Panc1 (cell line): ENCODE data around the gene TMEM109. TPM values are rescaled to one million over a fixed set of nuclear protein-coding genes. Genes with fewer than 3 reads are reported as not detected.

Experiments
- ATAC-seq: fragments of 200-7000 bp; cut with Tn5 transposase; 2 replicates; pipeline ENCODE4 v1.9.1; 2020; ENCODE audit warnings: mild to moderate bottlenecking, moderate library complexity
- BruUV-seq: library from RNA; stranded (reverse); fragments of 400-500 nt; replicated peaks from 2 replicates; lab custom pipeline; 2021; lab: Mats Ljungman, UMichigan
- CTCF ChIA-PET: fragments of 300-600 bp; sonication (Branson Sonifier 250); formaldehyde crosslinking; loops from one replicate; lab custom pipeline; 2022; ENCODE audit warnings: antibody characterized with exemption; lab: Charles Lee
- POLR2A ChIA-PET: fragments of 300-600 bp; sonication (Branson Sonifier 250); formaldehyde crosslinking; loops from one replicate; lab custom pipeline; 2022; ENCODE audit warnings: antibody characterized with exemption; lab: Charles Lee
- DNase-seq: peaks from one replicate; pipeline ENCODE4 v3.0.0-alpha.2; 2010; ENCODE audit warnings: low read depth, low spot score
- H3K27ac ChIP-seq: 2 replicates; pipeline ENCODE4 v1.5.1; 2011; ENCODE audit warnings: mild to moderate bottlenecking, low read length, inconsistent platforms
- H3K27me3 ChIP-seq: fragments of 200-500 bp; sonication (Bioruptor generic); 2 replicates; pipeline ENCODE4 v1.6.0; 2014; ENCODE audit warnings: low read length, inconsistent platforms; ENCODE audit not compliant: control insufficient read depth, insufficient read depth
- H3K36me3 ChIP-seq: fragments of 200-500 bp; sonication (Bioruptor generic); 2 replicates; pipeline ENCODE4 v1.5.1; 2014; ENCODE audit warnings: inconsistent platforms, mild to moderate bottlenecking, low read length, moderate library complexity; ENCODE audit not compliant: control insufficient read depth, insufficient read depth
- H3K4me1 ChIP-seq: 2 replicates; pipeline ENCODE4 v1.5.1; 2011; ENCODE audit warnings: inconsistent platforms, mild to moderate bottlenecking, low read length, moderate library complexity; ENCODE audit not compliant: control insufficient read depth, insufficient read depth
- H3K4me3 ChIP-seq, 2 experiments: 2 replicates each; pipeline ENCODE4 v1.5.1; 2011 to 2012; ENCODE audit warnings: low read depth in 2 of 2, low read length in 2 of 2, mild to moderate bottlenecking in 2 of 2, inconsistent platforms in 1 of 2, moderate library complexity in 1 of 2
- H3K9me3 ChIP-seq: fragments of 200-500 bp; sonication (Bioruptor generic); 2 replicates; pipeline ENCODE4 v1.5.1; 2014; ENCODE audit warnings: low read depth, mild to moderate bottlenecking, inconsistent platforms, low read length, moderate library complexity; ENCODE audit not compliant: control insufficient read depth, insufficient read depth
- CTCF ChIP-seq: fragments of 450-650 bp; IDR thresholded peaks from 2 replicates; pipeline ENCODE4 v1.5.1; 2017; ENCODE audit warnings: mild to moderate bottlenecking
- POLR2AphosphoS5 ChIP-seq: IDR thresholded peaks from 2 replicates; pipeline ENCODE4 v1.6.1; 2012; ENCODE audit warnings: mild to moderate bottlenecking, low read depth, low read length, moderate library complexity
- REST ChIP-seq, 2 experiments: IDR thresholded peaks; 2 replicates each; pipeline ENCODE4 v1.6.1; 2011 to 2012; ENCODE audit warnings: low read depth in 2 of 2, control low read depth in 1 of 2, low read length in 1 of 2, mild to moderate bottlenecking in 1 of 2, moderate library complexity in 1 of 2; ENCODE audit not compliant: insufficient read depth in 1 of 2
- SIN3A ChIP-seq: IDR thresholded peaks from 2 replicates; pipeline ENCODE4 v1.6.1; 2012; ENCODE audit warnings: low read depth, mild to moderate bottlenecking, low read length, moderate library complexity, borderline replicate concordance; ENCODE audit not compliant: insufficient read depth
- TCF7L2 ChIP-seq: IDR thresholded peaks from 2 replicates; pipeline ENCODE4 v1.6.1; 2011; ENCODE audit warnings: mild to moderate bottlenecking, low read depth, low read length, inconsistent platforms
- in situ Hi-C: cut with HindIII; loops from 2 replicates; pipeline ENCODE4 v1.10.0; 2016; ENCODE audit warnings: low sequenced_read_pairs, low pct_unique_long_range_greater_than_20kb
- intact Hi-C: fragments of 100-400 bp; cut with micrococcal nuclease; formaldehyde crosslinking; loops from one replicate; pipeline ENCODE4 v1.10.0; 2022; ENCODE audit not compliant: unreplicated experiment
- total RNA-seq: library from RNA; stranded (reverse); gene quantifications from one replicate; pipeline ENCODE4 v1.2.1, GENCODE V29; 2021; ENCODE audit not compliant: unreplicated experiment

The TMEM109 gene
- total RNA-seq, 1 experiment from 2014 or later, result 91.8 TPM

GRCh38 chr11:60887556-60887955, 26.4 kb upstream of the TMEM109 start:
- intact Hi-C loops (loop anchor here (1.0 to 5.0 kb wide), 2 partner anchors 56 to 110 kb away; no protein-coding TSS in a partner anchor), in situ Hi-C loops (no loop called here)
- CTCF ChIA-PET, result interaction anchor here (0.6 to 1.9 kb wide), 8 partner anchors 12 to 125 kb away, joined by 3 to 41 read pairs (median 6); partner anchors contain the start of gene PTGDR2
- TF ChIP-seq CTCF (peak; percentile 79), REST (IDR thresholded peaks at IDR 0.05; ENCODE audit: insufficient read depth in 1 of 2, low read depth in 2 of 2, low read length in 1 of 2) (no peak), POLR2AphosphoS5 (no peak), SIN3A (no peak), TCF7L2 (no peak)
- Histone ChIP-seq H3K36me3 (no peaks in the 10 kb centered on the region), H3K4me1 (no peaks in the 10 kb centered on the region), H3K4me3 (no peak overlapping the region), H3K9me3 (no peaks in the 10 kb centered on the region), H3K27me3 (no peaks in the 10 kb centered on the region), H3K27ac (no peak overlapping the region)
- POLR2A ChIA-PET, result interaction anchor here (0.5 kb wide), 1 partner anchor 485 kb away, joined by 7 read pairs; no protein-coding TSS in a partner anchor
- no TSS peak for BruUV-seq
- DNase-seq, result no peak
- ATAC-seq, result peak; percentile 95

GRCh38 chr11:60889869-60890311, 24.1 kb upstream of the TMEM109 start:
- no TSS peak for BruUV-seq
- TF ChIP-seq SIN3A (no peak), POLR2AphosphoS5 (no peak), TCF7L2 (no peak), REST (IDR thresholded peaks at IDR 0.05; ENCODE audit: insufficient read depth in 1 of 2, low read depth in 2 of 2, low read length in 1 of 2) (no peak), CTCF (no peak)
- H3K4me1 ChIP-seq, result no peaks in the 10 kb centered on the region
- in situ Hi-C loops (no loop called here), intact Hi-C loops (loop anchor here (5.0 kb wide), 1 partner anchor 113 kb away; no protein-coding TSS in a partner anchor)
- POLR2A ChIA-PET, result no interaction called here
- H3K9me3 ChIP-seq, result no peaks in the 10 kb centered on the region
- H3K27ac ChIP-seq, result no peak overlapping the region
- no peaks in the 10 kb centered on the region for H3K27me3 ChIP-seq
- CTCF ChIA-PET, result interaction anchor here (0.7 kb wide), 2 partner anchors 10 to 64 kb away, joined by 3 read pairs; no protein-coding TSS in a partner anchor
- peaks cover 9% of the 10 kb centered on the region; the same call in 1 of the 2 replicates for H3K36me3 ChIP-seq
- no peak overlapping the region for H3K4me3 ChIP-seq
- ATAC-seq, result no peak
- no peak for DNase-seq
